HL-60 (cell line): ENCODE data around the gene GPR153.

Experiments
- DNase-seq, 2 experiments: peaks; one replicate each; pipeline ENCODE4 v3.0.0-alpha.2; 2010 to 2020; ENCODE audit warnings: low read depth in 1 of 2, low spot score in 1 of 2
- H3K27ac ChIP-seq: fragments of 250-450 bp; sonication (Bioruptor Pico); replicated peaks from 2 replicates; pipeline ENCODE4 v1.5.1; 2020; ENCODE audit warnings: mild to moderate bottlenecking, moderate library complexity
- H3K27me3 ChIP-seq: fragments of 250-450 bp; sonication (Bioruptor Pico); 2 replicates; pipeline ENCODE4 v1.5.1; 2021; ENCODE audit warnings: mild to moderate bottlenecking, moderate library complexity; ENCODE audit not compliant: insufficient read depth, poor library complexity, severe bottlenecking
- H3K4me3 ChIP-seq: replicated peaks from 2 replicates; pipeline ENCODE4 v1.5.1; 2011; ENCODE audit warnings: mild to moderate bottlenecking, control low read depth, low read length; ENCODE audit not compliant: insufficient read depth
- GABPA ChIP-seq: IDR thresholded peaks from 2 replicates; pipeline ENCODE4 v1.6.1; 2012; ENCODE audit warnings: low read depth
- POLR2AphosphoS5 ChIP-seq: IDR thresholded peaks from 2 replicates; pipeline ENCODE4 v1.6.1; 2012; ENCODE audit warnings: low read depth
- SPI1 ChIP-seq: IDR thresholded peaks from 2 replicates; pipeline ENCODE4 v1.6.1; 2012; ENCODE audit warnings: low read depth, mild to moderate bottlenecking, borderline replicate concordance
- TF ChIP-seq, protein P1 (sequence below): IDR thresholded peaks from one replicate; pipeline ENCODE4 v1.5.1; 2011; ENCODE audit warnings: low read length, control low read depth, inconsistent platforms; ENCODE audit not compliant: insufficient read depth
- TF ChIP-seq, protein P2 (sequence below): IDR thresholded peaks from 2 replicates; pipeline ENCODE4 v1.6.1; 2012; ENCODE audit warnings: low read depth; ENCODE audit not compliant: insufficient replicate concordance

GPR153 gene

GRCh38 chr1:6206520-6206855 is 54.4 kb downstream of the GPR153 start:
- no peak overlapping the region for H3K27ac ChIP-seq
- no peak for TF ChIP-seq POLR2AphosphoS5
- TF ChIP-seq GABPA: no peak
- TF ChIP-seq SPI1: no peak
- TF ChIP-seq, protein P1, sequence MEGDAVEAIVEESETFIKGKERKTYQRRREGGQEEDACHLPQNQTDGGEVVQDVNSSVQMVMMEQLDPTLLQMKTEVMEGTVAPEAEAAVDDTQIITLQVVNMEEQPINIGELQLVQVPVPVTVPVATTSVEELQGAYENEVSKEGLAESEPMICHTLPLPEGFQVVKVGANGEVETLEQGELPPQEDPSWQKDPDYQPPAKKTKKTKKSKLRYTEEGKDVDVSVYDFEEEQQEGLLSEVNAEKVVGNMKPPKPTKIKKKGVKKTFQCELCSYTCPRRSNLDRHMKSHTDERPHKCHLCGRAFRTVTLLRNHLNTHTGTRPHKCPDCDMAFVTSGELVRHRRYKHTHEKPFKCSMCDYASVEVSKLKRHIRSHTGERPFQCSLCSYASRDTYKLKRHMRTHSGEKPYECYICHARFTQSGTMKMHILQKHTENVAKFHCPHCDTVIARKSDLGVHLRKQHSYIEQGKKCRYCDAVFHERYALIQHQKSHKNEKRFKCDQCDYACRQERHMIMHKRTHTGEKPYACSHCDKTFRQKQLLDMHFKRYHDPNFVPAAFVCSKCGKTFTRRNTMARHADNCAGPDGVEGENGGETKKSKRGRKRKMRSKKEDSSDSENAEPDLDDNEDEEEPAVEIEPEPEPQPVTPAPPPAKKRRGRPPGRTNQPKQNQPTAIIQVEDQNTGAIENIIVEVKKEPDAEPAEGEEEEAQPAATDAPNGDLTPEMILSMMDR: no peak
- TF ChIP-seq, protein P2, sequence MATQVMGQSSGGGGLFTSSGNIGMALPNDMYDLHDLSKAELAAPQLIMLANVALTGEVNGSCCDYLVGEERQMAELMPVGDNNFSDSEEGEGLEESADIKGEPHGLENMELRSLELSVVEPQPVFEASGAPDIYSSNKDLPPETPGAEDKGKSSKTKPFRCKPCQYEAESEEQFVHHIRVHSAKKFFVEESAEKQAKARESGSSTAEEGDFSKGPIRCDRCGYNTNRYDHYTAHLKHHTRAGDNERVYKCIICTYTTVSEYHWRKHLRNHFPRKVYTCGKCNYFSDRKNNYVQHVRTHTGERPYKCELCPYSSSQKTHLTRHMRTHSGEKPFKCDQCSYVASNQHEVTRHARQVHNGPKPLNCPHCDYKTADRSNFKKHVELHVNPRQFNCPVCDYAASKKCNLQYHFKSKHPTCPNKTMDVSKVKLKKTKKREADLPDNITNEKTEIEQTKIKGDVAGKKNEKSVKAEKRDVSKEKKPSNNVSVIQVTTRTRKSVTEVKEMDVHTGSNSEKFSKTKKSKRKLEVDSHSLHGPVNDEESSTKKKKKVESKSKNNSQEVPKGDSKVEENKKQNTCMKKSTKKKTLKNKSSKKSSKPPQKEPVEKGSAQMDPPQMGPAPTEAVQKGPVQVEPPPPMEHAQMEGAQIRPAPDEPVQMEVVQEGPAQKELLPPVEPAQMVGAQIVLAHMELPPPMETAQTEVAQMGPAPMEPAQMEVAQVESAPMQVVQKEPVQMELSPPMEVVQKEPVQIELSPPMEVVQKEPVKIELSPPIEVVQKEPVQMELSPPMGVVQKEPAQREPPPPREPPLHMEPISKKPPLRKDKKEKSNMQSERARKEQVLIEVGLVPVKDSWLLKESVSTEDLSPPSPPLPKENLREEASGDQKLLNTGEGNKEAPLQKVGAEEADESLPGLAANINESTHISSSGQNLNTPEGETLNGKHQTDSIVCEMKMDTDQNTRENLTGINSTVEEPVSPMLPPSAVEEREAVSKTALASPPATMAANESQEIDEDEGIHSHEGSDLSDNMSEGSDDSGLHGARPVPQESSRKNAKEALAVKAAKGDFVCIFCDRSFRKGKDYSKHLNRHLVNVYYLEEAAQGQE: no peak
- no peak for DNase-seq
- peaks cover 20% of the 10 kb centered on the region for H3K27me3 ChIP-seq
- no peak overlapping the region for H3K4me3 ChIP-seq

DNA sequence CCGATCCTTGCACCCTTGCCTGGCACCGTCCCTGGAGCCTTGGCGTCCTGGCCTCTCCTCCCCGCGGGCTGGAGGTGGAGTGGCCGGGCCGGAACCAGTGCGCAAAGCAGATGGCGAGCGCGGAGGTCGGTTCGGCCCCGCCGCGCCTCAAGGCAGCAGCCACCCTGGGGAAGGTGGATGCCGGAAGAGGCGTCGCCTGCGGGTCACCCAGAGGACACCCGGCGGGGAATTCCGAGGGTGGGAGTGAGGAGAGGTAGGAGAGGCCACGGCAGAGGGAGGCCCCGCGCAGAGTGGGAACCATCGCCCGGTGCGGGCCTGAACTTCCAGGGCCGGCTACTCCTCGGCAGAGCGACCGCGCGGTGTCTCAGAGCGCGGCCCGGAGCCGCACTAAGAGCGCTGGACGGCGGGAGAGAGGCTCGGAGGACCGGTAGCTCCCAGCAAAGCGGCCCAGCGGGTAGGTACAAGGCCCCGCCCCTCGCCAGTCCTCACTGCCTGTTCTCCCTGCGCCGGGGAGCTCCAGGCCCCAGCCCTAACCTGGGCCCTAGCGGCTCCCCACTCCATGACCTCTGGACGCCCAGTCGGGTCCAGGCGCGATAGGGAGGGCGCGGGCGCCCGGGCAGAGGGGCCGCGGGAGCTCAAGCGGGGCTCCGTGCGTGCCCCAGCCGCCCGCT is 54.9 kb downstream of the GPR153 start, which contains the start of gene RNF207:
RNF207 (plus strand) TSS at position 271 of the 671 bp plus-strand sequence. CDS start 417 bp downstream, outside the sequence.
- Histone ChIP-seq H3K27ac (no peak within 1 kb of the TSS; the same call in 1 of the 2 replicates), H3K4me3 (no peak within 1 kb of the TSS), H3K27me3 (peaks cover 20% of the 10 kb centered on the region)
- no peak for TF ChIP-seq POLR2AphosphoS5
- TF ChIP-seq, protein P2: no peak
- TF ChIP-seq, protein P1: no peak
- TF ChIP-seq GABPA: no peak
- no peak for DNase-seq

DNA sequence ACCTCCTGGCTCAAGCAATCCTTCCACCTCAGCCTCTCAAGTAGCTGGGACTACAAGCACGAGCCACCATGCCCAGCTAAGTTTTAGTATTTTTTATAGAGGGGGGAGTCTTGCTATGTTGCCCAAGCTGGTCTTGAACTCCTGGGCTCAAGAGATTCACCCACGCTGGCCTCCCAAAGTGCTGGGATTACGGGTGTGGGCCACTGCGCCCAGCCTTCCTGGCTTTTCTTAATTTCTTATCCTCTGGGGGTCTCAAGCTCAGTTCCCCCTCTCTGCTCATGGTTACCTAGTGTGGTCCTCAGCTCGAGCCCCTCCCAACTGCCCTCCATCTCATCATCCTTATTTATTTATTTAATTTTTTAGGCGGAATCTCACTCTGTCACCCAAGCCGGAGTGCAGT is 58.6 kb downstream of the GPR153 start:
- Histone ChIP-seq H3K27me3 (peaks cover 18% of the 10 kb centered on the region), H3K27ac (no peak overlapping the region), H3K4me3 (no peak overlapping the region)
- TF ChIP-seq, protein P2: no peak
- TF ChIP-seq GABPA (no peak), SPI1 (no peak), POLR2AphosphoS5 (no peak)
- TF ChIP-seq, protein P1: no peak
- no peak for DNase-seq
